NCI-H526 (cell line): ENCODE data around the gene GALK1.

Experiments
- DNase-seq, 2 experiments: peaks; one replicate each; lab custom pipeline; 2025; lab: John Stamatoyannopoulos, UW

The GALK1 gene

DNA sequence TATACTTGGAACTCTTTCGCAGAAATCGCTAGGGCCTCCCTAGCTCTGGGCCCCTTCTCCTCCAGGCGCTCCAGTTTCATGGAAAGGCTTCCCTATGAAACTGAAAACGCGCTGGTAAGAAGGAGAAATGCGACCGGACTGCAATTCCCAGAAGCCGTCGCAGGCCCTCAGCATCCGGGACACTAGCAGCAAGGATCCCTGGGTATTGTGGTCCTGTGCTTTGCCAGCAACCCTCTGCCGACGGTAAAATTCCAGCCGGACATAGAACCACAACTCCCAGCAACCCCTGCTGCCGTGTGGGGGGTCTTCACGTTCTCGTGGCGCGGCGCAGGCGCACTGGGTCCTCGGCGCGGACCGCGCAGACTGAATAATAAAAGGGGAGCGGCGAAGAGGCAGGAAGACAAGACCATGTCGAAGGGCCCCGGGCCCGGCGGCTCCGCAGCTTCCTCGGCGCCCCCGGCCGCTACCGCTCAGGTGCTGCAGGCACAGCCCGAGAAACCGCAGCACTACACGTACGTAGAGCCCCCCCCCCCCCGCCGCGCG lies 19.6 kb upstream of the GALK1 start, which contains the start of gene UNK:
TSS of gene UNK (plus strand) at position 334 of the 543 bp plus-strand sequence. CDS start at position 409, 75 bp downstream.
- DNase-seq, result peak; percentile 98 to 99

DNA sequence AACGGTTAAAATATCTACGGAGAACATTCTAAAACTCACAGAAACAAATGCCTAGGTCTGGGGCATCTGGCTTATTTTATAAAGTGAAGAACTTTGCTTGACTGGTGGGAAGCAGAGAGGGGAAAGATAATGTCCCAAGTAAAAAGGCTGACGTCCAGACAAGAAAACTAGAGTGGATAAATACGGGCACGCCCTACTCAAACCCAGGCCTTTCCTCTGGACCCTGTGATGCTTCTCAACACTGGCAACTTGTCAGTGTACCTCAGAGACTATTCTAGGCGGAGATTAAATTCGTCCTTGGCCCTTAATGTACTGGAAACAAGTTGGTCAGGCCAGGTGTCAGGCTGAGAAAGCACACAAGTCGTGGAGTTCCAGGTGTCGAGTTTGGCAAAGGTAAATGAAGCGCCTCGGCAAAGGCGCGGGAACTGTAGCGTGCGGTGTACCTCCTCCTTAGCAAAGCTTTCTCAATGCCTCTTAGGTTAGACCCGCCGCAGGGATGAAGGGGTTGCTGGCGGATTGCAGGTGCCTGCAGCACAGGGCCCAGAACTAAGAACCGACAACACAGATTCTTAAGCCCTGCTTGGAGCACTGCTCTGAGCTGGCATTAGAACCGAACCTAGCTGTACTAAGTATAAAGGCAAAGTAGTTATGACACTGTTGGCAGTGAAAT lies 18.9 kb upstream of the GALK1 start:
- peak in 1 of 2 experiments; percentile 56 for DNase-seq

DNA sequence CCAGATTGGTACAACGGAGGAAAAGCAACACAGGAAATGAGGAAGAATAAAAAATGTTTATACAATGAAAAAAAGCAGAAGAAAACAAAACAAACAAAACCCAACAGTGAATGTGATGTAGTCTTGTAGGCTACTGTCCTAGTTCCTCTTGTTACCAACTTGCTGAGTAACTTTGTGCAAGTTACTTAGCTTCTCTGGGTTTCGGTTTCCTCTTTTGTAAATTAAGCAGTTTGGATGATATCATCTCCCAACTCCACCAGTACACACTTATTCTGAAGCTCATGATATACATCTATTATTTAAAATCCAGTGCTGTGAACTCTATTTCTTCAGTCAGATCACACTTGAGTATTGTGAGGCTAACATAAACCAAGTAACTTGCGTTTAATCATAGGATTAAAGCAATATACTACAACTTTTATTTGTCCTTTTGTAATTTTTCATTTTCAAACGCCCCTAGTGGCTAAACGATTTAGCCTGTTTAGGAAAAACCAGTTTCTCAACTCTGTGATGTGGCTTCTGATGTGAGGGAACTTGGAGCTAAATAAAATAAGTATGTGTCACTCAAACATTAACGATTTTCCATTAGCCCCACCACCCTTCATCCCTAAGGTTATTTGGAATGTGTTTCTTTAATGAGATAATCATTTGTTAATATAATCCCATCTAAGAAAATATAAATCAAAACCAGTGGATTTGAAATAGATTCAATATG lies 18.2 kb upstream of the GALK1 start:
- DNase-seq, result peak; percentile 54 to 80

DNA sequence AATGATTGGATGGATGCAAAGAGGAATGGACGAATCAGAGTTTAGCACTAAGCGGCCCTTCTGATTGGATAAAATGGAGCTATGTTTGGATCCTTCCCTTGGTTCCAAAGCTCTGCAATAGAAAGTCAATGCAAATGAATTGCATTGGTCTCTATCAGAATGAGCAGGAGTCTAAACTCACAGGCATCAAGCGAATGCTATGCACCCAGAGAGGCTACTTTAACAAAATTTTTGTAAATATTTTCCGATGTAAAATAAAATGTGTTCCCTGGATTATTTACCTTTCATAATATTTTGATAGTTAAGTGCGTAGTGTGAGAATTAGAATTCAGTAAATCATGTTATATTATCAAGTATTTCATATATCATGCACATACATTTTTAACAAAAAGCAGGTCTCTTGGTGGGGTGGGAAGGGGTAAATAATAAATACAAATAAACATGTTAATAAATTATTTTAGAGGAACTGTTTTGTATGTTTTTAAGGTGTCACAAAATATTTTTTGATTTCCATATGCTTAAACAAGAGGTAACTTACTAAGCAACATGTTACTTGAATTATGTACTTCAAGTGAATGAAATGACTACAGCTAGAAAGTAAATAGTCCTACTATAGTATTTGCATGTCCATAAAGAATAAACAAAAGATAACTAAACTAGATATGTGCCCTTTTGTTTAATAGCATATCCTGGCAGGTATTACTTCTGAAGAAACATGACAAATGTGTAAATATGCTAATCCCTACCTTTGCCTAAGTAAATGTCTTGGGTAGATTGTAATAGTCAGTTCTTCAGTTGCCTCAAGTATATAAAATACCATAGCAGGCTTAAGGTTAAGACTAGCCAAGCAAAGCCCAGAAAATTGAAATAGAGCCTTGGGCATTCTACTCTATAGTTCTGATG lies 15.2 kb upstream of the GALK1 start:
- DNase-seq, result peak; percentile 85 to 92

DNA sequence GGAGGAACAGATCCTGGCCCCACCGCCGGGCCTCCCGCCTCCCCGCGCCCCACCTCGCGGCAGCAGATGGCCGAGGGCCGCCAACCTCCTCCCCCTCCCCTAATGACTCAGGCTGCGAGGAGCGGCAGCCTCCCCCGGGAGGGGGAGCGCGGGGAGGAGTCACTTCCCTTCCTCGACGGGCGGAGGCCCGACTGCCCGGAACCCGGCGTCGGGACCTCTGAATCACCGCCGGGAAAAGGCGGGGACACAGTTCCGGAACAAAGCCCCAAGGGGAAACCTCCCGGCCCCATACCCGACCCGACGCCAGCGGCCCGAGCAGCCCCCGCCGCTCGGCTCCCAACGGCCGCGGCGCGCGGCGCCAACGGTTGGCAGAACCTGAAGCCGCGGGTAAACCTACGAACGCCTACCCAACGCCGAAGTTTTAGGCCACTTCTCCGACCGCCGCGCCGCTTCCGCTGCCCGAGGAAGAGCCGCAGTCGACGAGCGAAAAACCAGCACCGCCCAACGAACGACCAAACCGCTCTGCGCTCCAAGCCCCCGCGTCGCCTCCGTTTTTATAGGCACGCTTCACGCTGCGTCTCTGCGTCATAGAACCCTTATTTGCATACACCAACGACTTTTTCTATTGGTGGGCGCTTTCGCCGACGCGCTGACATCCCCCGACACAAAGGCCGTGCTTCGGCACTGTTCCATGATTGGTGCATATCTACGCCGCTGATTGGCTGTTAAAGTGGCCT lies 14.4 kb upstream of the GALK1 start:
- peak; percentile 99 for DNase-seq

DNA sequence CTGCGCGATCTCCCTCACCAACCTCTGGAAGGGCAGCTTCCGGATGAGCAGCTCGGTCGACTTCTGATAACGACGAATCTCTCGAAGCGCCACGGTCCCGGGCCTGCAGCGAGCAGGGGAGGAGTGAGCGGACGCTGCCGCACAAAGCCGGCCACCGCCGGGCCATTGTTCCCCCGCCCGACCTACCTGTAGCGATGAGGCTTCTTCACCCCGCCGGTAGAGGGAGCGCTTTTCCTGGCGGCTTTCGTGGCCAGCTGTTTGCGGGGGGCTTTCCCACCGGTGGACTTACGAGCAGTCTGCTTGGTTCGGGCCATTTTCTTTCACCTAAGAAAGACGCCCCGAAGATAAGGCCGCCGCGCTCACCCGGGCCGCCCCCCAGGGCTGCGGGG lies 13.9 kb upstream of the GALK1 start:
- peak; percentile 54 to 65 for DNase-seq

DNA sequence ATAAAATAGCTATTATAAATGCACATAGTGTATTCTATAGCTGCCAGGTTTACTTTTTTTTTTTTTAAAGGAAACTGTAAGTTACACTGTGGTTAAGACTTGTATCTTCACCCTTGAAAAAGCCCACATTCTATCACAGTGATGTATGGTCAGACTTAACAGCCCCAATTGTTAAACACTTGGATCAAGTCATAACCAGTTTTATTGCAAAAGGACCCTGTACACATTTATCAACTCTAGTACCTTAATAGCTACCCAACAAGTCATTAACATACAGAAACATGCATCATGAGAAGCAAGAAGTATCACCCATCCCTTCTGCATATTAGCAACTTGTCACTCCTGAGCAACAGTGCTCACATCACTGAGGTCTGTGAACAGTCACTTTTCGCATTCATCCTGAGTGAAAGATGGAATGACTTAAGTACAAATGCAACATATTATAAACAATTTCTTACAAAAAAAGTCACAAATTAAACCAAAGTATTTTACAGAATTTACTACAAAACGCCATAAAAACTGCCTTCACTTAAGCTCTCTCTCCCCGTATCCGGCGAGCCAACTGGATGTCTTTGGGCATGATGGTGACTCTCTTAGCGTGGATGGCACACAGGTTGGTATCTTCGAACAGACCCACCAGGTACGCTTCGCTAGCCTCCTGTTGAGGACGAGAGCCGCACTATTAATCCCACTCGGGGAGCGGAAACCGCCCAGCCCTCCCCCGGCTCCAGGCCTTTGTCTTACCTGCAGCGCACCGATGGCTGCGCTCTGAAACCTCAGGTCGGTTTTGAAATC lies 13.3 kb upstream of the GALK1 start:
- peak in 1 of 2 experiments; percentile 49 for DNase-seq

DNA sequence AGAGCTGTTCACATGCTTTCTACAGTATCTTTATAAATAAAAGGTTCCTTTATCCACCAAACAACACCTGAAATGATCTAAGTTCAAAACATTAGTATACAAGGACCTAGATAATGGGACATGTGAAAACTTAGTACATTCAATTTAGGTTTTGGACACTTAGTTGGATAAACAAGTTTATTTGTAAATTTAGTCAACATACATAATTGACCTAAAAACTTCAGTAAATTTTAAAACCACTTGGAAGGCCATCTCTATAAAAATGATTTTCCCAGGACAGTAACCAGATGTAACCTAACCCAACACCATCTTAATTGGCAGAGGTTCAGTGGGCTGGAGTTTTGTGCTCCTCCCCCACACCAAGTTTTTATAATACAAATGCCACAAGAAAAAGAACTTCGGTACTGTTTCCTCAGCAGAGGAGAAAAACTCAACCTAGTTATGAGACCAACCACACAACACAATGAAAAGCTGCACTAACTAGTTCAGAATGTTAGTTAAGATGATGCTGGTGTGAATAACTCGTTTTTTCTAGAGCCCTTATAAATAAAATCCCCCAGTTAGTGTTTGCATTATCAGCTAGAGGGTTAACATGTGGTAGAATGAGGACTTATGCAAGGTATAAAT lies 12.4 kb upstream of the GALK1 start:
- DNase-seq, result no peak

DNA sequence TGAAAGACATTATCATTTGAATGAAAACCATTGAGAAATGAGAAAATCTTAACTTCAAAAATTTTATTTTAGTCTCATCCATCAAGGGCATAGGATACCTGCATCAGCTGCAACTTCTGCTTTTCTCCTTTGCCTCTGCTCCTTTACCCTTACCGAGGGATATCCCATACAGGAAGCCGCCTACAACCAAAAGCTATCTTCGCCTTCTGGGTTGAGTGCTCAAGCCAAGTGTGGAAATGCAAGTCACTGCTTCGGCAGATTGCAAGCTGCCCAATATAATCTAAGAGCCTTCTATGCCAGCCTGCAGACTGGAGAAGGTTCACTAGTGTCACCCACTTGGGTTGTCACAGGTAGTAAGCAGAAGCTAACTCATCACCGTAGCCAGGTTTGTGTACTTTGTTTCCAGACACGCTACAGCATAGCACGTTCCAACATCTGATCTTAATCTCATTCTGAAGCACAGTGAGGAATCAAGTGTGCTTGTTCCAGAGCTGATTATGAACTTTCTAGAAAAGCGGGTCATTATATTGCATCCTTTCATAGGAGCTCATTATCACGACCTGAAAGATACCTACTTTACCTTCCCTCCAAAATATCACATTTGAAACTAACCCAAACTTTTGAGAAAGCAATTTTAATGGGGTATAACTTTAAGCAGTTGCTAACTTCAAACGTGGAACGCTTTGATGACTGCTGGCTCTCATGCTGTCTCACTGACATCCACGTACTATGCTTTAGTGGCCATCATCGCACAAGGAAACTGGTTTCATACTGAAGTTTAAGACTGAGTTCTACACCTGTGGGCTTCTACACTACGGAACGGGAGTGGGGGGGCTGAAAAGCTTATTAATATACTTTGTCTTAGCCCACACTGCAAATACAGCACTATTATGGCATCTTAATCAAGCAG lies 11.6 kb upstream of the GALK1 start:
- DNase-seq, result no peak

DNA sequence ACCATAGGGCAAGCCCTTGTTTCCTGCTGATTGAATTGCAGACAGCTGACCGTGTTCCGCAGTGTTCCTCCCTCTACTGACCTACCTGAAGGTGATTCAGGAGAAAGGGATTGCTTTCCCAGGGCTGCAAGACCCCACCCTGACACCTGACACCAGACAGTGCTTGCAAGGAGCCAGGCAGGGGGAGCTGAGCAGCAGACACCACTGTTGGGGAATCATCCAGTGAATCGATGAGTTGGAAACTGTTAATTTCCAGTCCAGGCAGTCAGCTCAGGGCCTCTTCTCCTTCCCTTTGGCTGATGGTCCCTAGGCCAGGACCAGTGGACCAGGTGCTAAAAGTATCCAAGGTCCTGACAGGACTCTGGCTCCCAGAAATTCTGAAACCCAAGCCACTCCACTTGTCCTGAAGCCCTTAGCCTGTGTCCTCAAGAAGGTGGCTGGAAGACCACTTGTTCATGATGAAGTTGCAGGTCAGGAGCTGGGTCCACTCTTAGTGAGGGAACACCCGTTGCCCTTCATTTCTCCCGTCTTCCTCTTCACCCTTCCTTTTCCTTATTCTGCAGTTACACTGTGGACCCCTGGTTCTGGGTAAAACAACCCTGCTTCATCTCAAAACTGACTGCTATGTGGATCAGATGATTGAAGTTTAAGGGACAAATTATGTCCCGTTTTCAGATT lies 10.1 kb upstream of the GALK1 start:
- no peak for DNase-seq

DNA sequence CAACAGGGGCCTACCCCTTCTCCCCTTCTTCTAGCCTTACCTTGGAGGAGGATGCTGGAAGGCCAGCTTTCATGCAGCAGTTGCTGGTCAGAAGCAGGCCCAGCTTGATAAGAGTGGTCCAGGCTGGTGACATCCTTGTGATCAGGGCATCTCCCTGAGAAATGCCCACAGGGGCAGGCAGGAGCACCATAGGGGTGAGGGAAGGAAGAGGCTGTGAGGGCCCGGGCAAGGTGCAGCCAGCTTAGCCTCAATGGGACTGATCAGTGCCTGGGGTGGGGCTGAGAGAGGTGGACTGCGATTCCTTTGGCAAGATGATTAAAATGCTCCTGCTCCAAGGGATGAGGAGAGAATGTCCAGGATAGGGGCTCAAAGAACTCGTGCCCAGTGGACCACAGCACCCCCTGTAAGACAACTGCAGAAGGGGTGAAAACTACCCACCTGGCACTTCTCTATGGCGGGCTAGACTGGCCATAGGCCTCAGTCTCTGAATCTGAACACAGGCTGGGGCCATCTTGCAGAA lies 9.5 kb upstream of the GALK1 start:
- DNase-seq, result no peak

DNA sequence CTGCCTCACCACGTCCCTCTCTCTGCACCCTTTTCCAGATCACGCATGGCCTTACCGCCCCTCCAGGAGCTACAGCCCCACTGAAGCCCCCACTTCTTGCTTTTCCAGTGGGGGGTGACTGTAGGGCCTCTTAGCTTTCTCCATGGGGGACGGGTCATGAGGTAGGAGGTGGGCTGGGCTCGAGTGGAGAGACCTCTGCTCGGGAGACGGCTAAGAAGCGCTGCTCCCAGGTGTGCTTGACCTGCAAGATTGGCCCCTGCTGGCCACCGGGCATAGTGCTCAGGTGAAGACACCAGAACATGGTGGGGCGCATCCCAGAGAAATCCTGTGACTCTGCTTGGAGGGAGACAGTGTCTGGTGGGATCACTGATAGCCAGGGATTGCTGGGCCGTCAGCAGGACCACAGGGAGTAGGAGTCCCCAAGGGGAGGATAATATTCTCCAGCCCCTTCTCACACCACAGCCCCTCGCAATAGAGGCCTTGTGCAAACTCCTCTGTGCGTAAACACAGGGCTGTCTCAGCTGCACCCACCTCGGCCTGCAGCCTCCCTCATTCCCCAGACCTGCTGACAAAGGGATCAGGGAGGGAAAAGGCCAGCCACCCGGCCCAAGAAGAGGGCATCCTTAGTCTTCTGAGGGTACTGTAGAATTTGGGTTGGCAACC lies 8.9 kb upstream of the GALK1 start:
- DNase-seq, result no peak

DNA sequence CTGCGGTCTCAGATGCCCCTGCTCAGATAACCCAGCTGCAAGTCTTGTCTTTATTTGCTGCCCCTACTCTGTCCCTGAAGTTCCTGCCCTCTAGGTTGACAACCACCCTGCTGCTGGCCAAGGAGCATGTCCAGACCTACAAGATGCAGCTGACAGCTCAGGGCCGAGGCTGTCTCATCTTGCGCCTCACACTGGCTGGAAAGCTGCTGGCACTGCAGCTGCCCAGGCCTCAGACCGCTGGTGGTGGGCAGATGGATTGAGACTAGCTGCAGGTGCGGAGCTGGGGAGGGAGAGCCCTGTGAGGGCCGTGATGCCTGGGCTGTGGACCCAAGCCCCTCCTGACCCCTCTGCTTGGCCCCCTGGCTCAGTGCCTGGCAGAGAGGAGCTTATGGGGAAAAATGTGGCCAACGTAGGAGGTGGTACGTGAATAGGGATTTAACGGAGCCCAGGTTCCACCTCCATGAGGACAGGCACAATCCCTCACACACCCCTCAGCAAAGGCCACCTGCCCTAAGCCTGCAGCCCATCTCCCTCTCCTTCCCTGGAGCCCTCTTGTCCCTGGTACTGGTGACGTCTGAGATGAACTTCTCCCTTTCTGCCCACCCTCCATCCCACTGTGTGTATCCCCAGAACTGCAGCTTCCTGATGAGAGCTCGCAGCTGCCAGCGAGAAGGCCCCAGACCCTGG lies 8.3 kb upstream of the GALK1 start:
- no peak for DNase-seq

DNA sequence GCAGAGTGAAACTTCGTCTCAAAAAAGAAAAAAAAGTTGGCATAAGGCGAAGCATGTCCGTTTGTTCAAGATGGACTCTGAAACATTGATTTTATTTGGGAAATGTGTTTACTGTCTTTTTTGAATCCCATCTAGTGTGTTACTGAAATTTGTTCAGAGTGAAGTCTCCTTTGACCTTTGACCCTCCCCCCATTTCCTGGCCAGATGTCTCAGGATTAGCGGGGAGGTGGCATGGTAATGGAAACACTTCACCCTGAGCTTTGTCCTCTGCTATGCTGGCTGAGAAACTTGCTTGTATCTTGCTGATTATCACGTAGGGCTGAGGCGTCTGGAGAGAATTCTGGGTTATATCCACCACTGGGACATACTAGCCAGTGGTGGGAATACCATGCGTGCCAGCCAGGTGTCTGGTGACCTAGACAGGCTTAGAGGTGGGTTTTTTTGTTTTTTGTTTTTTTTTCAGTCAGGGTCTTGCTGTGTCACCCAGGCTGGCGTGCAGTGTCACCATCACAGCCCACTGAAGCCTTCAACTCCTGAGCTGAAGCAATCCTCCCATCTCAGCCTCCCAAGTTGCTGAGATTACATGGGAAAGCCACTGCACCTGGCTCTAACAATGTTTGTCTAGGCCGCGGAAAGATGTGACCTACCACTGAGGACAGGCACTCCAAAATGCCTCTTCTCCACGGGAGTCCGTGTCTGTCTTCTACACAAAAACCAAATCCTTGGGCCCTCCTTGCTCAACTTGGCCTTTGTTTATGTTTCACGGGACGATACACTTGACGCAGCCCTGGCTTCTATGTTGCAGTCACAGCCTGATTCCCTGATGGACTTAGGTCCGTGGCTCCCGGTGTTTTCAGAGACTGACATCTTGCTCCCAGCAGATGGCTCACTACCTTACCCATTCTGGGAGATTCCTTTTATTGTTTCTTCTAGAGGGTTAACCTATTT lies 6.6 kb upstream of the GALK1 start:
- no peak for DNase-seq

DNA sequence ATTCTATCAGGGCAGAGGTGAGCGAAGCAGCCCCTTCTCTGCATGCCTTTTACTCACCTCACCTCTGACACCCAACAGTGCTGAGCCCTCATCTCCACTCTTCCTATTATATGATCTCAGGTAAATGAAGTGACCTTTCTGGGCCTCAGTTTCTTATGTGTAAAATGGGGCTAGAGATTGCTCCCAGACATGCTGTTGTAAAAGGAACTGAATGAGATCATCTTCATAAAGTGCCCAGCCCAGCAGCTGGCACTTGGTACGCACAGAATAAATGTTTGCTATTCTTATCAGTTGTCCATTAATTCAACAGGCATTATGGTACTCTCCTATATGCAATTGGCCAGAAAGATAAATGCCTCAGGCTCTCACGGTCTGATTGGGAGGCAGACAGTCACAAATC lies 4.5 kb upstream of the GALK1 start:
- DNase-seq, result no peak

DNA sequence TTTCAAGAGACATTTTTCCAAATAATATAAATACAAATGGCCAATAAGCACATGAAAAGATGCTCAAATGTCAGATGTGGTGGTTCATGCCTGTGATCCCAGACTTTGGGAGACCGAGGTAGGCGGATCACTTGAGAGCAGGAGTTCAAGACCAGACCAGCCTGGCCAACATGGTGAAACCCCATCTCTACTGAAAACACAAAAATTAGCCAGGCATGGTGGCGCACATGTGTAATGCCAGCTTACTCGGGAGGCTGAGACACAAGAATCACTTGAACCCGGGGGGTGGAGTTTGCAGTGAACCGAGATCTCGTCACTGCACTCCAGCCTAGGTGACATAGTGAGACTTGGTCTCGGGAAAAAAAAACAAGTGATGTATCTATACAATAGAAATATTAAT lies 2.9 kb upstream of the GALK1 start:
- no peak for DNase-seq
